Epithelial cell of esophagus (primary cell): Measurements from ENCODE around the gene ESYT3.
A peak's percentile ranks its signal among the peaks of the same experiment; 100 is the strongest.

Source experiments
- DNase-seq: peaks from one replicate; pipeline ENCODE4 v3.0.0; 2010; ENCODE audit warnings: low read depth
- H3K4me3 ChIP-seq: 2 replicates; pipeline ENCODE4 v1.5.1; 2011; ENCODE audit warnings: mild to moderate bottlenecking, low read length, control low read depth
- TF ChIP-seq, protein P1 (sequence below): IDR thresholded peaks from 2 replicates; pipeline ENCODE4 v1.5.1; 2011; ENCODE audit warnings: low read depth, mild to moderate bottlenecking, low read length, control low read depth, inconsistent platforms; ENCODE audit not compliant: insufficient read depth; ENCODE audit errors: missing control alignments

The ESYT3 gene

DNA sequence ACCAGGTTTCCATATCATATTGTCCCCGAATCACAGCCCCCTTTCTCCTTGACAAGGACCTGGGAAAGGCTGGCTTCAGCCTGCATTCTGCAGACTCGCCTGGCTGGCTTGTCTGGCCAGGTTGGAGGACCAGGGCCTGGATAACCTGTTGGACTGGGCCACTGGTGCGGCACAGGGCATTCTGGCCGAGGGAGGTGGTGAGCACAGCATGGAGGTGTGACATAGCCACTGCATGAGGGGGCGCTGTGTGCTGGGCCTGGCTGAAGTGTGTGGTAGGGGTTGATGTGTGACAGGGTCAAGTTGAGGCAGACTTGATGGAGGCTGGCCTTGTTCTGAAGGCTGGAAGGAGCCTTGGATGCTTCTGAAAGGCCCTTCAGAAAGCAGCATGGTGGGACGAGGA is 2.9 kb downstream of the ESYT3 start:
- TF ChIP-seq, protein P1, sequence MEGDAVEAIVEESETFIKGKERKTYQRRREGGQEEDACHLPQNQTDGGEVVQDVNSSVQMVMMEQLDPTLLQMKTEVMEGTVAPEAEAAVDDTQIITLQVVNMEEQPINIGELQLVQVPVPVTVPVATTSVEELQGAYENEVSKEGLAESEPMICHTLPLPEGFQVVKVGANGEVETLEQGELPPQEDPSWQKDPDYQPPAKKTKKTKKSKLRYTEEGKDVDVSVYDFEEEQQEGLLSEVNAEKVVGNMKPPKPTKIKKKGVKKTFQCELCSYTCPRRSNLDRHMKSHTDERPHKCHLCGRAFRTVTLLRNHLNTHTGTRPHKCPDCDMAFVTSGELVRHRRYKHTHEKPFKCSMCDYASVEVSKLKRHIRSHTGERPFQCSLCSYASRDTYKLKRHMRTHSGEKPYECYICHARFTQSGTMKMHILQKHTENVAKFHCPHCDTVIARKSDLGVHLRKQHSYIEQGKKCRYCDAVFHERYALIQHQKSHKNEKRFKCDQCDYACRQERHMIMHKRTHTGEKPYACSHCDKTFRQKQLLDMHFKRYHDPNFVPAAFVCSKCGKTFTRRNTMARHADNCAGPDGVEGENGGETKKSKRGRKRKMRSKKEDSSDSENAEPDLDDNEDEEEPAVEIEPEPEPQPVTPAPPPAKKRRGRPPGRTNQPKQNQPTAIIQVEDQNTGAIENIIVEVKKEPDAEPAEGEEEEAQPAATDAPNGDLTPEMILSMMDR, result no peak

DNA sequence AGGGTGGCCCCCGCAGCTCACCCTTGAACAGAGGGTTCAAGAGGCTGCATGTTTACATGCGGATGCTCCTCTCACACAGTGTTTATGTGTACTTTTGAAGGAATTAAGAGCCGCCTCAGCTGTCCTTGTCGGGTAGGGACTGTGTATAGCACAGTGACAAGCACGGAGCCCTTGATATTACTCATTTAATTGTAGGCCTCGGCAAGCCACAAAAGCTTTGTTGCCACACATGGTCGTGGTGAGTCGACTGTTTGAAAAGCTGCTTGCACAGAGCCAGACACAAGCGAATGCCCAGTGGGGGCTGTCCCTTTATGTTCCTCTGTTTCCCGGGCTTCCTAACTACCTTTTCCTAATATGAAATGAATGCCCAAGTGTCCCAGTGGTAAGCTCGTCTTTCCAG is 4.5 kb downstream of the ESYT3 start:
- no peak overlapping the region for H3K4me3 ChIP-seq
- DNase-seq, result peak; percentile 17
- TF ChIP-seq, protein P1, result no peak

More for the DNA sequence above, 2.9 kb downstream of the ESYT3 start:
- no peak overlapping the region for H3K4me3 ChIP-seq
- no peak for DNase-seq

DNA sequence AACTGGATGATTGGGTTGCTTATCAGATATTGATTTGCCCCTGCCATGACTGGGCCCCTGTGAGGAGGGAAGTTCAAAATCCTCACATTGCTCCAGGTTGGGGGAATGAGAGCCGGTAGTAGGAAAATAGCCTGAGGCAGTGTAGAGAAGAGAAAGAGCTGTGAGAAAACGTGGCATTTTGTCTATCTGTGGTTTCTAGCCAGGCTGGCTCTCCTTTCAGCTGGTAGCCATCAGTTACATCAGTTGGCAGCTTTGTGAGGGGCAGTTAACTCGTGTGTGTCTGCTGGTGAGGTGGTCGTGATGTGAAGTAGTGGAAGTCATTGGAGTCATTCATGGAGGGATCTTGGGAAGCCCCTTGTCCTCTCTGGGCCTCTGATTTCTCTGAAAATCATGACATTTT is 5.2 kb downstream of the ESYT3 start:
- no peak for DNase-seq
- TF ChIP-seq, protein P1, result no peak
- H3K4me3 ChIP-seq, result no peak overlapping the region

DNA sequence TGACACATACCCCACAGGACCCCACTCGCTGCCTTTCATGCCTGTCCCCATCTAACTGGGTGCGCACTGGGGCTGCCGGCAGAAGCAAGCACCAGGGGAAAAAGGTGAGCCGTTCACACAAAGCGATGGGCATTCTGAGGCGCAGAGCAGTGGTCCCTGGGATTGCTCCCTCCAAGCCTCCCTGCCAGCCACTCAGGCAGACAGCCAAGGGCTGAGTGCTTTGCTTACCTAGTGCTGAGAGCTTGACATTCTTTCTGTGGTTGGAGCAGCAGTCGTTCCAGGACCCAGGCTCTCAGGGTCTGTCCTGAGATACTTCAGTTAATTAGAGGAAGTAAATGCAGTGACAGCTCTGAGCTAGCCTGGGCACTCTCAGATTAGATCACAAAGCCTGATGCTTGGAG is 5.7 kb downstream of the ESYT3 start:
- no peak for DNase-seq
- TF ChIP-seq, protein P1, result no peak

DNA sequence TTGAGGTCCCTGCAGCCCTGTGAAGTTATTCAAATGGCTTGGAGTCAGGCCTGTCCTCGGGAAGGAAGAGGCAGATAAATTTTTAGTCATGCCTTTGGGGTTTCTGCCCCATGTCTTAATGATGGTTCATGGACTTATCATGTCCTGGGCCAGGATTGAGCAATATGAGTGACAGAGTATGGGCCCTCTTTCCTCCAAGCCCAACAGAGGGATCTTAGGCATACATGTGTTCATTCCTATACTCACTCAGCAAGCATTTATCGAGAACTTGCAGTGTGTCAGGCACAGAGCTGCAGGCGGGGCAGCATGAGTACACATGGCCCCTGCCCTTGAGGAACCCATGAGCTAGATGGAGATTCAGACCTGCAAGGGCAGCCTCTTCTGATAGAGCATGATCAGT is 6.2 kb downstream of the ESYT3 start:
- H3K4me3 ChIP-seq, result no peak overlapping the region
- TF ChIP-seq, protein P1, result no peak
- peak; percentile 66 for DNase-seq

More for the DNA sequence above, 5.7 kb downstream of the ESYT3 start:
- H3K4me3 ChIP-seq, result no peak overlapping the region

DNA sequence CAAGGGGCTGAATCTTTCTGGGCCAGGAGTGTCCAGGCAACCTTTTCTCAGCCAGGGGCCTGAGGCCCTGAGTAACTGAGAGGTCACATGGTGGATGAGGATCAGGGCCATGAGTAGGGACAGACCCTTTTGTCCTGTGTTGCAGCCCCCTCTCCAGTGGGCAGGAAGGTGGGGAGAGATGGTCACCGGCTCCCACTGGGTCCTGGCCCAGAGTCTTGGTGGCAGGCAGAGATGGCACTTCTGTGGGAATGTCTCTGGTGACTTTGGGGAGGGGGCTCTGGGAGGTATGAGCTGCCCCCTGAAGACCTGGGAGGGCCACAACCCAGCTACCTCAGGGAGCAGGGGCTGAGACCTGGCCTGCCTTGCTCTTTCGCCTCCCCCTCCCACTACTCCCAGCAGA is 6.8 kb downstream of the ESYT3 start:
- H3K4me3 ChIP-seq, result no peak overlapping the region
- no peak for DNase-seq
- TF ChIP-seq, protein P1, result no peak

DNA sequence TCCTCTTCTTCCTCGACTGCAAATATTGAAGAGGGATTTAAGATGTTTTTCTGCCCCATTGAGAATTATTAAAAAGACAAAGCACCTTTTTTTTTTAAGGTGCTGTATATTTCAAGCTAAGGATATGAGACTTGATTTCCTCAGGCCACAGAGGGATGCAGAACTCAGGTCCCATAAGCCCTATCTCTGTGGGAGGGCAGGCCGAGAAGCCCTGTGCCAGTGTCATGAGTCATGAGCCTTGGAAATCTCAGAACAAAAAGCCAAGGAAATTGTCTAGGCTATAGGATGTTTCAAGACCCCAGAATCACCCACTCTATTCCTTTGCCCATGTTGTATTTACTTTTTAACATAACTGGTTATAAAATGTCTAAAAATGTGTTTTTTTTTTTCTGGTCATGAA is 7.3 kb downstream of the ESYT3 start:
- DNase-seq, result peak; percentile 26
- TF ChIP-seq, protein P1, result no peak
- no peak overlapping the region for H3K4me3 ChIP-seq
